Activated CD4-positive, alpha-beta T cell treated with anti-CD3 and anti-CD28 coated beads, Interleukin-2, Interleukin-4, amounts not matched to agents 100 ng/mL and 50 ng/mL, durations not matched to agents 16 hours and 8 hours (primary cell): Measurements from ENCODE around the gene TIMM9.
"Not testable (repeated sequence)": the region's sequence is repeated elsewhere in the genome, so short reads cannot be mapped to it uniquely, and the experiment has no call there.

ENCODE experiments used
- DNase-seq: peaks from one replicate; pipeline ENCODE4 v3.0.0-alpha.2; 2020; ENCODE audit warnings: low spot score

The TIMM9 gene, protein sequence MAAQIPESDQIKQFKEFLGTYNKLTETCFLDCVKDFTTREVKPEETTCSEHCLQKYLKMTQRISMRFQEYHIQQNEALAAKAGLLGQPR

GRCh38 chr14:58427281-58428117 is at the start of gene TIMM9, which contains the start of gene KIAA0586:
TSS of gene TIMM9 (minus strand) at chr14:58427531. CDS start at chr14:58411945, 15,586 bp downstream.
TSS of gene KIAA0586 (plus strand) at chr14:58427719. CDS start at chr14:58428265, 546 bp downstream.
- peak; percentile 98 for DNase-seq

- no peak for DNase-seq
These were observed 49.0 kb upstream of the TIMM9 start for GRCh38 chr14:58476320-58476719.

DNA sequence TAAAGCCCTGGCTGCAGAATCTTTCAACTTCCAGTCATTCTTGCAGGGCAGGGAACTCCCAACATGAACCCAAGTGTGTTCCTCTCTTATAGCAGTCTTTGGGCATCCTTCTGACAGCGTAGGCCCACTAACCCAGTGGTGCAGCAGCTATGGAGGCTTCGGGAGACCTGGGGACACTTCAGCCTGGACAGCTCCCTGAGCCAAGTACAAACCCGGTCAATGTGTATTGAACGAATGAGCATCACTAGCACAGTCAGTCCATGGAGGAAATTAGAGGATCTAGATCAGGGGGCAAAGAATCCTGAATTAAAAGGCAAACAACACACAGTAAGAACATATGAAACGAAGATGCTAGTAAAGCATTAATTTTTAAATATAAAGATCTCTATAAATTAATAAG is 42.0 kb upstream of the TIMM9 start:
- DNase-seq: no peak

GRCh38 chr14:58467575-58467974 is 40.2 kb upstream of the TIMM9 start:
- no peak for DNase-seq

DNA sequence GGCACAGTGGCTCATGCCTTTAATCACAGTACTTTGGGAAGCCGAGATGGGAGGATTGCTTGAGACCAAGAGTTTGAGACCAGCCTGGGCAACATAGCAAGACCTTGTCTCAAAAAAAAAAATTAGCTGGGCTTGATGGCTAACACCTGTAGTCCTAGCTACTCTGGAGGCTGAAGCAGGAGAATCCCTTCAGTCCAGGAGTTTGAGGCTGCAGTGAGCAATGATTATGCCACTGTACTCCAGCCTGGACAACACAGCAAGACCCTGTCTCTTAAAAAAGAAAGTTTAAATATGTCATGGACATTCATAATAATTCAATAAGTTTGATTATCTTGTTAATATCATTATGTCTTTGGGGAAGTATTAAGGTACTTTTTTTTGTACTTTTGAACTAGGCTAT is 39.1 kb upstream of the TIMM9 start:
- no peak for DNase-seq

- no peak for DNase-seq
These were observed 38.1 kb upstream of the TIMM9 start for GRCh38 chr14:58465421-58465820.

DNA sequence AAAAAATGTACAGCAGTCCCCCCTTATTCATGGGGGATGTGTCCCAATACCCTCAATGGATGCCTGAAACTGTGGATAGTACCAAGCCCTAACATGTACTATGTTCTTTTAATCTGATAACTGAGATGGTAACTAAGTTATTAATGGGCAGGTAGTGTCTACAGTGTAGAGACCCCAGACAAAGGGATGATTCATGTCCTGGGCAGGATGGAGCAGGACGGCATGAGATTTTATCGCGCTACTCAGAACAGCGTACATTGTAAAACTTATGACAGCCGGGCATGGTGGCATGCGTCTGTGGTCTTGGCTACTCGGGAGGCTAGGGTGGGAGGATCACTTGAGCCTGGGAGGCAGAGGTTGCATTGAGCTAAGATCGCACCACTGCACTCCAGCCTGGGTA is 37.3 kb upstream of the TIMM9 start:
- DNase-seq: no peak

DNA sequence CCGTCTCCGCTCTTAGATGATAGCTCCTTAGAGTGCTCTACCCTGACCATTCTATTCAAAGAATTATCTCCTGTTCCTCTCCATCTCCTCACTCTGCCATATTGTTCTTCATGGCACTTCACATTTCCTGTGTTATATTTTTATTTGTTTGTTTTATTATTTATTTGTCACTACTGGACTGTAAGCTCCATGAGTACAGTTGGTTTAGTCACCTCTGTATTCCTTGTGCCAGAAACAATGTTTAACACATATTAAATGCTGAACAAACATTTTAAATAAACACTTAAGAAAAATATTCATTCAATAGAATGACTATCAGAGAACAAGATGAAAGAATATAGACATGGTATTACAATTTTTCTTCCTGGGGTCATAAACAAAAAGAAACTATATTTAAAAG is 35.8 kb upstream of the TIMM9 start:
- DNase-seq: no peak

DNA sequence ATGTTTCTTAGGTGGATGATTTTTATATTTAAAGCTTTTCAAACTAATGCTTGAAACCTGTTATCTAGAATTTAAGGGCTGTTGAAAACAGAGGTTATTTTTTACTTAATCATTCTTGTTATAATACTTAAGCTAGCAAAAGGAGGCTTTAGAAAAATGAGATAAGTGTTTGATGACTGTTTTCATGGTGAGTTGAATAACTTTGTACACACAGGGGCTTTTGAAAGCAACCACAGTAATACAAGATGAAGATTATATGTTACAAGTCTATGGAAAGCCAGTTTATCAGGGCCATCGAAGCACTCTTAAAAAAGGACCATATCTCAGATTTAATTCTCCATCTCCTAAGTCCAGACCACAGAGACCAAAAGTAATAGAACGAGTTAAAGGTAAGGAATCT is 33.4 kb upstream of the TIMM9 start:
- no peak for DNase-seq

- no peak for DNase-seq
These were observed 28.4 kb upstream of the TIMM9 start for GRCh38 chr14:58455593-58456265.

GRCh38 chr14:58444627-58445026 is 17.3 kb upstream of the TIMM9 start:
- DNase-seq: no peak

- DNase-seq: no peak
These were observed 12.1 kb upstream of the TIMM9 start for GRCh38 chr14:58439476-58439875.

- DNase-seq: peak; percentile 86
These were observed 2.8 kb upstream of the TIMM9 start for GRCh38 chr14:58430156-58430555.

- peak; percentile 51 for DNase-seq
These were observed 870 bp upstream of the TIMM9 start for GRCh38 chr14:58428118-58428683.

DNA sequence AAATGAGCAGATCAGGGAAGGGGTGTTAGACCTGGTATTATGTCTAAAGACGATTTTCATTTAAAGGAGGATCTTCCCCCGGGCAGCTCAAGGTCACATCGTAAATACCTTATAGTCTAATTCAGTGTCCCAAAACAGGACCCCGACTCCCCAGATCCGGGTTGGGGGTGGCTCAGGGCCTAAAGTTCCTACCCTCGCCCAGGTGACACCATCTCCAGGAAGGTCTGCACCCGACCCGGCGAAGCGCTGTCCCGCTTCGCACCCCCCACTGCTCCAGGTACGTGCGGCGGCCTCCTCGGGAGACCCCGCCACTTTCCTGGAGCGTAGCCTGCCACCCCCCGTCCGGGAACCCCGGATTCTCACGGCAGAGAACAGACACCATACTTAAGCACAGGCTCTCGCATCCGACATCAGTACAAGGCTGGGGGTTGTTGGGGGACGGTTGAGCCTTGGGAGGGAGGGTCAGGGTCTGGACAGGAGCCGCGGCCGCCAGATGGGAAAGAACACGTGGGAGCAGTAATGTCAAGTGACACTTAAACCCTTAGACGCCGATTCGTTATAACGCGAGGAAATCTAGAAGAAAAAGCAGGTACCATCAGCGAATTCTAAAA is 556 bp downstream of the TIMM9 start:
- peak; percentile 49 for DNase-seq

DNA sequence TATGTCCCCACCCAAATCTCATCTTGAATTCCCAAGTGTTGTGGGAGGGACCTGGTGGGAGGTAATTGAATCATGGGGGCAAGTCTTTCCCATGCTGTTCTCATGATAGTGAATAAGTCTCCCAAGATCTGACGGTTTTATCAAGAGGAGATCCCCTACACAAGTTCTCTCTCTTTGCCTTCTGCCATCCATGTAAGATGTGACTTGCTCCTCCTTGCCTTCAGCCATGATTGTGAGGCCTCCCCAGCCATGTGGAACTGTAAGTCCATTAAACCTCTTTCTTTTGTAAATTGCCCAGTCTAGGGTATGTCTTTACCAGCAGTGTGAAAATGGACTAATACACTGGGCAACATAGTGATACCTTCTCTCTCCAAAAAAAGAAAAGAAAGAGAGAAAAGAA is 10.4 kb downstream of the TIMM9 start:
- not testable (repeated sequence) for DNase-seq

DNA sequence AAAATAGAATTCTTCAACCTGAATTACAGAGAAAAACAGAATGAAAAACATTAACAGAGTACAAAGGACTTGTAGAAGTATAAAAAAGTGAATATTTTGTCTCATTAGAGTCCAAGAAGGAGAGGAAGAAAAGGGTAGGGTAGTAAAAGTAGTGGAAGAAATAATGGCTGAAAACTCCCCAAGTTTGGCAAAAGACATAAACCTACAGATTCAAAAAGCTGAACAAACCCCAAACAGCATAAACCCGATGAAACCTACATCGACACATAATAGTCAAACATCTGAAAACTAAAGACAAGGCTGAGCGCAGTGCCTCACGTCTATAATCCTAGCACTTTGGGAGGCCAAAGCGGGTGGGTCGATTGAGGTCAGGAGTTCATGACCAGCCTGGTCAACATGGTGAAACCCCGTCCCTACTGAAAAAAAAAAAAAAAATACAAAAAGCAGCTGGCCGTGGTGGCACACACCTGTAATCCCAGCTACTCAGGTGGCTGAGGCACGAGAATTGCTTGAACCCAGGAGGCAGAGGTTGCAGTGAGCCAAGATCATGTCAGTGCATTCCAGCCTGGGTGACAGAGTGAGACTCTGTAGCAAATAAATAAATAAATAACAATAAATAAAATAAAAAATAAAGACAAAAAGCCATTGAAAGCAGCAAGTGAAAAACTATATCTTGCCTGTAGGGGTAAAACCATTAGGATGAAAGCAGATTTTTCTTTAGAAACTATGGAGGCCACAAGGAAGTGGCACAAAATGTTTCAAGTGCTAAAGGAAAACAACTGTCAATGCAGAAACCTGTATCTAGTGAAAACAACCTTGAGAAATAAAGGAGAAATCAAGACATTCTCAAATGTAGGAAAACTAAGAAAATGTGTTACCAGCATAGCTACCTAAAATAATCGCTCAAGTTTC is 11.4 kb downstream of the TIMM9 start:
- DNase-seq: no peak

- no peak for DNase-seq
These were observed 12.5 kb downstream of the TIMM9 start for GRCh38 chr14:58414845-58415244.

DNA sequence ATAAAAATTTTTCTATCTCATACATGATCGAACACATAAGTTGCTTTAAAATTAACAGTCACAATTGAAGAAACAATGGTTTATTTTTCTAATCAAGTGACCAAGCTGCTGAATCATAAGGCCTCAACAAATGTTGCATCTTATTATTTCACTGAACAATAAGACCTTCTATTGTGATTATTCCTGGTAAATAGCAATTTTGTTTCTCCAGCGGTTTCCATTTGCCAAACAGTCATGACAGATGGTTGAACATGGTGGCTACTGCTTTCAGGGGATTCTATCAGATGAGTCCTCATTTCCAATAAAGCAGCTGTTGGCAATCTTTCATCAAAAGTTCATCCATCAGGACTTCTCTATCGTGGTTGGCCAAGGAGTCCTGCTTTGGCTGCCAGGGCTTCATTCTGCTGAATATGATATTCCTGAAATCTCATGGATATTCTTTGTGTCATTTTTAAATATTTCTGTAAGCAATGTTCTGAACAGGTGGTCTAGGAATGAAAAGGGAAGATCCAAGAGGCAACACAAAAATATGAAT is 18.6 kb downstream of the TIMM9 start:
- no peak for DNase-seq

GRCh38 chr14:58401587-58401986 is 25.7 kb downstream of the TIMM9 start:
- DNase-seq: no peak

GRCh38 chr14:58398895-58399294 is 28.4 kb downstream of the TIMM9 start:
- DNase-seq: no peak
